HG02678 (cell line): ENCODE measurements around the gene SLC22A3.
"Not testable (repeated sequence)": the region's sequence is repeated elsewhere in the genome, so short reads cannot be mapped to it uniquely, and the experiment has no call there.

Experiments
- ATAC-seq: cut with Tn5 transposase; IDR thresholded peaks from one replicate; pipeline ENCODE4 v1.9.1; 2021; ENCODE audit warnings: mild to moderate bottlenecking, moderate library complexity; ENCODE audit not compliant: unreplicated experiment

SLC22A3 gene

GRCh38 chr6:160367798-160368547 lies 19.8 kb downstream of the SLC22A3 start:
- ATAC-seq: no peak

GRCh38 chr6:160368670-160369069 lies 20.5 kb downstream of the SLC22A3 start:
- ATAC-seq: no peak

- not testable (repeated sequence) for ATAC-seq
Measured at GRCh38 chr6:160373601-160374000, 25.4 kb downstream of the SLC22A3 start.

GRCh38 chr6:160374836-160375560 lies 26.8 kb downstream of the SLC22A3 start:
- ATAC-seq: no peak

GRCh38 chr6:160375561-160375949 lies 27.4 kb downstream of the SLC22A3 start:
- no peak for ATAC-seq

GRCh38 chr6:160376445-160376844 lies 28.3 kb downstream of the SLC22A3 start:
- ATAC-seq: no peak

GRCh38 chr6:160378218-160378617 lies 30.0 kb downstream of the SLC22A3 start:
- no peak for ATAC-seq

- no peak for ATAC-seq
Measured at GRCh38 chr6:160378882-160379281, 30.7 kb downstream of the SLC22A3 start.

- no peak for ATAC-seq
Measured at GRCh38 chr6:160379466-160379865, 31.3 kb downstream of the SLC22A3 start.

GRCh38 chr6:160382946-160383345 lies 34.8 kb downstream of the SLC22A3 start:
- no peak for ATAC-seq

- ATAC-seq: no peak
Measured at GRCh38 chr6:160386869-160387530, 38.8 kb downstream of the SLC22A3 start.

GRCh38 chr6:160387916-160388643 lies 39.9 kb downstream of the SLC22A3 start:
- no peak for ATAC-seq

- ATAC-seq: no peak
Measured at GRCh38 chr6:160388922-160389321, 40.7 kb downstream of the SLC22A3 start.

GRCh38 chr6:160391419-160392116 lies 43.4 kb downstream of the SLC22A3 start:
- no peak for ATAC-seq

- ATAC-seq: not testable (repeated sequence)
Measured at GRCh38 chr6:160393442-160393841, 45.3 kb downstream of the SLC22A3 start.

GRCh38 chr6:160393891-160394653 lies 45.9 kb downstream of the SLC22A3 start:
- ATAC-seq: no peak

- ATAC-seq: no peak
Measured at GRCh38 chr6:160394654-160395035, 46.5 kb downstream of the SLC22A3 start.

- ATAC-seq: no peak
Measured at GRCh38 chr6:160395187-160395586, 47.0 kb downstream of the SLC22A3 start.

GRCh38 chr6:160396292-160396691 lies 48.1 kb downstream of the SLC22A3 start:
- ATAC-seq: no peak
